HG02970 (cell line): ENCODE measurements around the gene BCL7C.
A peak's percentile ranks its signal among the peaks of the same experiment; 100 is the strongest.
"Not testable (repeated sequence)": the region's sequence is repeated elsewhere in the genome, so short reads cannot be mapped to it uniquely, and the experiment has no call there.

ENCODE experiments used
- ATAC-seq: cut with Tn5 transposase; IDR thresholded peaks from one replicate; pipeline ENCODE4 v1.9.1; 2021; ENCODE audit warnings: mild to moderate bottlenecking, moderate library complexity, moderate number of reproducible peaks; ENCODE audit not compliant: unreplicated experiment, low FRiP score

Gene BCL7C

DNA sequence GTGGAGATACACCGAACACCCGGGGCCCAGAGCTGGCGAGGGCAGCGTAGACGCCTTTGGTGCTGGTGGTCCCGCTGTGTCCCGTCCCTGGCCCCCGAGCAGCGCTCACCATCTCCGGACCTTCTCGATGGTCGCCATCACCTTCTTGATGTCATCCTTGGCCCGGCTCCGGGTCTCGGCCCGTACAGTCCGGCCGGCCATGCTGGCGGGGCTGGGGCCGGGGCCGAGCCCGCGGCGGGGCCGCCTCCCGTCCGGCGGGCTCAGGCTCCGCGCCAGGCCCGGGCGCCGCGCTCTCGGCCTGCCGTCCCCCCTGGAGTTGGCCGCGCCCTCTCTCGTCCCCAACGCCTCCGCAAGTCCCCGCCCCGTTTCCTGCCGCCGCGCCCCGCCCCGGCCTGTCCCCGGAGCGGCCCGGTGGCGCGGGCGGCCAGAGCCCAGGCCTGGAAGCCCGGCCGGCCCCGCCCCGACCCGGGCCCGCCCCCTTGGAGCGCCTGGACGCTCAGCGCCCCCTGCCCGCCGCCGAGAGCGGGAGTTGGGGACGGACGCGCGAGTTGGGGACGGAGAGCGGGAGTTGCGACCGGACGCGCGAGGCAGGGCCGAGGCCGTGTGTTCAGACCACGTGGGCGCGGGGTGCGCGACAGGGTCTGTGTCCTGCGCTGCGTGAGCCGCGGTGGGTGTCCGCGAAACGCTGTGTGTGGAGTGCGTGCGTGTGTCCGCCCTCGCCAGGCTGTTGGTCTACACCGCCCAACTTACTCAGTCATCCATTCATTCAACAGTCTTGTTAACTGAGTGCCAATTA is at the start of gene BCL7C:
BCL7C (minus strand) TSS at position 334 of the 796 bp plus-strand sequence; CDS start at position 201, 133 bp downstream.
- peak; percentile 72 for ATAC-seq

DNA sequence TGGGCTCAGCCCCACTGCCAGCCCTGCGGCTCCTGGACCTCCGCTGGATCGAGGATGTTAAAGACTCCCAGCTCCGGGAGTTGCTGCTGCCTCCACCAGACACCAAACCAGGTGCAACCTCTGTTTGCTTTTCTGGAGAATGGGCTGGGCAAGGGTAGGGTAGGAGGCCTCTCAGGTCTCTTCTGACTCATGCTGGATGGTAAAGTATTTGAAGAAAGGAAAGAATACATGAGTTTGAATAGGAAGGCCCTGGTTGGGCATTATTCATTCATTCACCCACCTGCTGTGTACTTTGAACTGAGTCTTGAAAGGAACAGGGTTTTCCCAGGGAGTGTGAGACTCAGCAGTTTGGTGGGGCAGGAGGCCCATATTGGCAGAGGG is 48.5 kb upstream of the BCL7C start:
- ATAC-seq = no peak

DNA sequence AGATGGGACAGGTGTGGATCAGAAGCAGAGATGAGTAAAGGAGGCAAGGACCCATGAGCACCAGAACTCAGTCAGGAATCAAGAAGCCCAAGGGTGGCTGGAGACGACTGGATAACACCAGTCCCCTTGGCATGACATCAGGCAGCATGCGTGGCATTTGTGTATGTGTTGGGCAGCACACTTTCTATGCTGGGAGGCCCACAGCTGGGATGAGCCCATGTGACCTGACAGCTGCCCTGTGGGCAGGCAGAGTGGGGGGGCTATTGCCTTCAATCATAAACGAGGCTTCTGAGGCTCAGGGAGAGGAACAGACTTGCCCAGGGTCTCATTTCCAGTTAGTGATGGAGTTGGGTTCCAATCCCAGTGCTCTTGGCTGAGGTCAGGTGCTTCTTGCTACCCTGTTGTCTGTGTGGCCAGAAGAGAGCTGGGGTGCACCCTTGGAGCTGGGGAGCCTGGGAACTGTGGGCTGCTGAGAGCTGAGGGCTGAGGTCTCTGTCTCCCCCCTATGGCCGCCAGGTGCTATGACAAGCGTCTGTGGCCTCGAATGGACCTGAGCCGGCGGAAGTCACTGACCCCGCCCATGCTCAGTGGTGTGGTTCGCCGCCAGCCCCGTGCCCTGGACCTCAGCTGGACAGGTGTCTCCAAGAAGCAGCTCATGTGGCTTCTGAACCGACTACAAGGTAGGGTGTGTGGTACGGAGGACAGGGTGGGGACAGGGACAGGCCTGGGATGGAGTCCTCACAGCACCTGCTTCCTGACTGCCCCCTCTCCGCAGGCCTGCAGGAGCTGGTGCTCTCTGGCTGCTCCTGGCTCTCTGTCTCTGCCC is 47.9 kb upstream of the BCL7C start:
- ATAC-seq = no peak

DNA sequence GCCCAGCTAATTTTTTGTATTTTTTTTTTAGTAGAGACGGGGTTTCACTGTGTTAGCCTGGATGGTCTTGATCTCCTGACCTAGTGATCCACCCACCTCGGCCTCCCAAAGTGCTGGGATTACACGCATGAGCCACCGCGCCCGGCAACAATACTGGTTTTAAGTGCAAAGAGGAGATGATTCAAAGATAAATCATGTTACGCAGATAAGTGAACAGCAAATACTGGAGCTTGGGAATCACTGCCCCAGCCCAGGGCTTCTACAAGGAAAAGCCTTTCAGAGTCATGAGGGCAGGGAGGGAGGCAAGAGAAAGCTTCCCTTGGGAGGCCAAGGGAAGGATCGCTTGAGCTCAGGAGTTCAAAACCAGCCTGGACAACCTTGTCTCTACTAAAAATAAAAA is 45.7 kb upstream of the BCL7C start:
- not testable (repeated sequence) for ATAC-seq

DNA sequence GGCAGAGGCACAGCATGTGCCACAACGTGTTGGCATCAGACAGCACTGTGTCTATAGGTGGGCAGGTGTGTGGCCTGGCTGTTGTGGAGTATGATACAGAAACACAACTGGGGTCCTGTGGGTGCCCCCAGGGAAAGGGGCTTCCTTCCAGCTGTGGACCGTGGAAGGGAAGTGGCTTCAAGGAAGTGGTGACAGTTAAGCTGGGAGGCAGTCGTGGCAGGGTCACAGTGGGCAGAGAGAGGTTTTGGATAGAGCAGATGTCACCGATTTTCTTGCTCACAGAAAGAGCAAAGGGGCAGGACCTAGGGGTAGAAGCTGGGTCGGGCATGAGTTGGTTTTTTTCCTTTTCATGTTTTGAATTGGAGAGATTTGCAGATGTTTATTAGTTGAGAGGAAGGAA is 43.8 kb upstream of the BCL7C start:
- ATAC-seq = no peak

DNA sequence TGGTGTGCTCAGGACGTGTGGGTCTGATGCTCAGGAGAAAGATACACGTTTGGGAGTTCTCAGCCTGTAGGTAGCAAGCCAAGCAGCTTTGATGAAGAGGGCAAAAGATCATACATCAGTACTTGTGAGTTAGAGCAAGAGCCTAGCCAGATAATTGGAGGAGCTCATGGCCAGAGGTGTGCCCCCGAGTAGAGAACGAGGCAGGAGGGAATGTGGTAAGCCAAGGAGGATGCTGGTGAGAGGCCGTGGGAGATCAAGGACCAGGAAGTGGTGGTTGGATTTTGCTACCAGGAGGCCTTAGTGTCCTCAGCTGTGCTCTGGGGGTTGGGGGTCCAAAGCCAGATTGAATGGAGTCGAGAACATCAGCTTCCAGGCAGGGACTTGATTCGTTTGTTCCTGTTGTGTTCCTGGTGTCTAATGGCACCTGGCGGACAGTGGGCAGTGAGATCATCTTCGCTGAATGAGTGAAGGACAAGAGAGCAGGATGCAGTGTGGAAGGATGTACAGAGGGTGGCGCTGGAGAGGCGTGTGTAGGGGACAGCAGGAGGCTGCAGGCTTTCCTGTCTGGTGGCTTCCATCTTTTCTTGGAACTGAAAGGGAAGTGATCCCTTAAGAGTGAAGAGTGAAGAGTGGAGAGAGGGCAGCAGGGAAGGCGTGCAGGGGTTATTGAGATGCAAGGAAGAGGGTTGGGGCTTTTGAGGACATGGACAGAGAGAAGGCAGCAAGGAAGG is 41.1 kb upstream of the BCL7C start:
- ATAC-seq = no peak

DNA sequence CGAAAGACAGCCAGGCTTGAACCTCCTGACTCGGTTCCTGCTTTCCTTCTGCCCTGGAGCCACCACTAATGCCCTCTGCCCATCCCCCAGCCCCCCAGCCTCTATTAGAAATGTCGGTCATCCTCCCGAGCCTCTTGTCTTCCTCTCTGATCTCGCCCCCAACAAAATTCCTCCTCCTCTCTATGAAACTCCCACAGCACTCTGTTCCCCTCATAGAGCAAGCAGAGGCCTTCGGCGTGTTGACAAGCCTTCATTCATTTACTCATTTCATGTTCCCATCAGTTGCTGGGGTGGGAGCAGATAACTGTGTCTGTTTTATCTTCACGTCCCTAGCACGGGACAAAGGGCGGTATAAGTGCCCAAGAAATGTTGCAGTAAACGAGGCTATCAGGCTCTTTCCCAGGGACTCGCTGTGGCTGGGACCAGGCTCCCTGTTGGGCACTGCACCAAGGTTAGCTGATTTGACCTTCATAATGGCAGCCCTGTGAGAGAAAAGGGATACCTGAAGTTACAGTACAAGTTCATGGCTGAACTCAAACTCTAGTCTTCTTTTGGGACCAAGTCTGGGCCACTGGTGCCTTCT is 37.3 kb upstream of the BCL7C start:
- ATAC-seq = no peak

DNA sequence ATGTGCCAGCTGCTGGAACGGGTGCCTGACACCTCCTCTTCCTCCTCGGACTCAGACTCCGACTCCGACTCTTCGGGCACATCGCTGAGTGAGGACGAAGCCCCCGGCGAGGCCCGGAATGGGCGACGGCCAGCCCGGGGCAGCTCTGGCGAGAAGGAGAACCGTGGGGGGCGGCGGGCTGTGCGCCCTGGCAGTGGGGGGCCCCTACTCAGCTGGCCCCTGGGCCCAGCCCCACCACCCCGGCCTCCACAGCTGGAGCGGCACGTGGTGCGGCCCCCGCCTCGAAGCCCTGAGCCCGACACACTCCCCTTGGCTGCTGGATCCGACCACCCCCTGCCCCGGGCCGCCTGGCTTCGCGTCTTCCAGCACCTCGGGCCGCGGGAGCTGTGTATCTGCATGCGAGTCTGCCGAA is 36.3 kb upstream of the BCL7C start:
- ATAC-seq = no peak

DNA sequence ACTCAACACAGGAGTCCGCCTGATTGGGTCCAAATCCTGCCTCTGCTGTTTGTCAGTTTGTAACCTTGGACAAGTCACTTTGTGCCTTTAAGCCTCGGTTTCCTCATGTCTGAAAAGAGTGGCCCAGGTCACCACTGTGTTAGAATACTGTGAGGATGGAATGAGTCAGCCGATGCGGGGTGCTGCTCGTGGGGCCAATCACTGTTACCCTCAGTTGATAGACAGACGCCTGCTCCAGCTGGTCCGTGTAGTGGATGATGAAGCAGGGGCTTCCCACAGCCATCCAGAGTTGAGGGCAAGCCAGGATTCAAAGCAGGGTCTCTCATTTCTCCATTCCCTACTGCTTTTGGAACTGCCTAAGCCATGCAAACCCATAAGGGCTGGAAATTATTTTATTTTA is 35.3 kb upstream of the BCL7C start:
- ATAC-seq = no peak

DNA sequence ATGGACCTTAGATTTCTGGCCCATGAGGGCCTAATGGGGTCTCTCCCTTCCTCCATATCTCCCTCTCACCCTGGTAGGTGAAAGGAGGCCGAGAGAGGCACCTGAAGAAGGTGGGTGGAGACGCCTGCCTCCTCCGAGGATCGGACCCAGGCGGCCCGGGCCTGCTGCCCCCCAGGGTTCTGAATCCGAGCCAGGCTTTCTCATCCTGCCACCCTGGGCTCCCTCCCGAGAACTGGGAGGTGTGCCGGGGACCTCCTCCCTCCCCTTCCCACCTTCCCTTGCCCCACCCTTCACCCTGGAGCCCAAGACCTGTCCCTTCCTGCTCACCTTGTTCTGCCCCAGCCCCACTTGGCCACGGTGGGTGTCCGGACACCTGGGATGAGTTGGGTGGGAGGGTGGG is 34.5 kb upstream of the BCL7C start:
- no peak for ATAC-seq

DNA sequence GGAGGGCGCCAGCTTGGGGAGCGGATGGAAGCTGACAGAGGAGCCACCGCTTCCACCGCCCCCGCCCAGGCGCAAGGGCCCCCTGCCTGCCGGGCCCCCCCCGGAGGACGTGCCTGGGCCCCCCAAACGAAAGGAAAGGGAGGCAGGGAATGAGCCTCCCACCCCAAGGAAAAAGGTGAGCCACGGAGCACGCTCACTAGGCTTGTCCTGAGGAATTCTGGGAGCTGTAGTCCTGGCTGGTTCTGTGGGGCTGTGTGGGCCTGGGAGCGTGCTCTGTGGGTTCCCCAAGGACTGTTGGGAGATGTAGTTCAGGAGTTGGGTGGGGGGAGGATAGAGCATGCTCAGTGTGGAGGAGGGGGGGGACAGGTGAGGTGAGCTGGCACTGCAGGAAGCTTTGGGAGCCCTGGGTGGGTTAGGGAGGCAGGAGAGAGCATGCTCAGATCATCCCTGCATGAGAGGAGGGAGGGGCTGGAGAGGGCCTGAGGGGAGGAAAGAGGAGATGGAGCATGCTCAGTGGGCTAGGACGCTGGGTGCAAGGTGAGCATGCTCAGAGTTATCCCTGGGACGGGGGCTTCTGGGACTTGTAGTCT is 34.0 kb upstream of the BCL7C start:
- ATAC-seq = no peak

DNA sequence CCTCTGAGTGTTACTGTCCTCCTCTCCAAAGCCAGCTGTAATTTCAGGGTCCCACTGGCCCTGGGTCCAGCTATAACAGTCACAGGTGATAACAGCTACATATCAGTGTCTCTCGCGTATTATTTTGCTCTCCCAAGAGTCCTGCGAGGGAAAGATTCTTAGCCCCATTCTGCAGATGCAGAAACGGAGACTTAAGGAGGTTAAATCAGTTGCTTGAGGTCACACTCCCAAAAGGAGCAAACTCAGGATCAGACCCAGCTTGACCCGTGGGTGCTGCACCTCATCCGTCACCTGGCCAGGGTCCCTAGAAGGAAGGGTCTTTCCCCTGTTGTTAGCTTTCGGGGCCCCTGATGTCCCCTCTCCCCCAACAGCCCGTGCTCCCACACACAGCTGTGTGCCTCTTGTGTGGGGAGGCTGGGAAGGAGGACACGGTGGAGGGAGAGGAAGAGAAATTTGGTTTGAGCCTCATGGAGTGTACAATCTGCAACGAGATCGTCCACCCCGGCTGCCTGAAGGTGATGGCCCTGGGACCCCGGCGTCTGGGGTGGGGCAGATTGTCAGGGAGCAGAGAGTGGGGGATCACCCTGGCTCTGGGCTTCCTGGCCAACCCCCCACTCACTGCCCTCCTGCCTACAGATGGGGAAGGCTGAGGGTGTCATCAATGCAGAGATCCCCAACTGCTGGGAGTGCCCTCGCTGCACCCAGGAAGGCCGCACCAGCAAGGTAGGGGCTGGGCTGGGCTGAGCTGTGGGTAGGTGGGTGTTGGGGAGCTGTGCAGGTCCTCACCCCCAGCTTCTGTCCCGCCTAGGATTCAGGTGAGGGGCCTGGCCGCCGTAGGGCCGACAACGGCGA is 33.3 kb upstream of the BCL7C start:
- ATAC-seq = no peak

DNA sequence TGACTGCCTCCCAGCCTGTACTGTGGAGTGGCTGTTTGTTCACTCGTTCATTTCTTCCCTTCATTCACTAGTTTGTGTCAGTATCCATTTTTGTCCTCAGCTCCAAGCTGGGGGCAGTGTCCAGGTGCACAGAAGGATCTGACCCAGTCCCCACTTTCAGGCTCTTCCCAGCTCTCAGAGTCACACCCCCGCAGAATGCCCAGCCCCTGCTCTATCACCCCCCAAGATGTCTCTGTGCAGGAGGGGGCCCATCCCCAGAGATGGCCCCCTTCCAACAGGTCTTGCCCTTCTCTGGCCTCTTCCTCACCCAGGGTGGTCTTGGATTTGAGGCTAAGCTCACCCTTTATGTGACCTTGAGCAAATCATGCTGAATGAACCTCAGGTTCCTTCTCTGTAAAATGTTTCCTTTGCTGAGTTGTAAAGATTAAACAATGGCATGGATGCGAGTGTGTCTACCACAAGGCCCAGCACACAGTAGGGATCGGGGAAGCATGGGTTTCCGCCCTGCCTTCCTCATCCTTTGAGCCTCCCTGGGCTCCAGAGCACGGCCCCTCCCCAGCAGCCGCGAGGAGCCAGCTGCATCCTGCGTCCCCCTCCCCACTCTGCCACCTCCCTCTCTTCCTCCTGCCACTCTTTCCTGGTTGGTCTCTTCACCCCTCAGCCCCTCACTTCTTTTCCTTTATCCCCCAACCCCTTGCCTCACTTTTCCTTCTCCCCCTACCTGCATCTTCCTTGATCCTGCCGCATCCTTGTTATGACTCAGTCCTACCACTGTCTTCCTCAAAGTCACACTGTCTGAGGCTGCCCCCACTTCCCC is 32.3 kb upstream of the BCL7C start:
- no peak for ATAC-seq

DNA sequence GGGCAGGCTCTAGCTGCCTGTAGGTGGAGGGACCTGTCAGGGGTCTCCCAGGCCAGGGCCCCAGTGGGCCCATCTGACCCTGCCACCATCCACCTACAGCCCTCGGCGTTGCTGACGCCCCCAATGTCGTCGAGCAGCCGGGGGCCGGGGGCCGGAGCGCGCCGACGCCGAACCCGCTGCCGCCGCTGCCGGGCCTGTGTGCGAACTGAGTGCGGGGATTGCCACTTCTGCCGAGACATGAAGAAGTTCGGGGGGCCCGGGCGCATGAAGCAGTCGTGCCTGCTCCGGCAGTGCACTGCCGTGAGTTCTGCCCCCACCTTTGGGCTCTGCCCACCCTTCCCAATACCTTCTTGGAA is 31.7 kb upstream of the BCL7C start:
- ATAC-seq = no peak

DNA sequence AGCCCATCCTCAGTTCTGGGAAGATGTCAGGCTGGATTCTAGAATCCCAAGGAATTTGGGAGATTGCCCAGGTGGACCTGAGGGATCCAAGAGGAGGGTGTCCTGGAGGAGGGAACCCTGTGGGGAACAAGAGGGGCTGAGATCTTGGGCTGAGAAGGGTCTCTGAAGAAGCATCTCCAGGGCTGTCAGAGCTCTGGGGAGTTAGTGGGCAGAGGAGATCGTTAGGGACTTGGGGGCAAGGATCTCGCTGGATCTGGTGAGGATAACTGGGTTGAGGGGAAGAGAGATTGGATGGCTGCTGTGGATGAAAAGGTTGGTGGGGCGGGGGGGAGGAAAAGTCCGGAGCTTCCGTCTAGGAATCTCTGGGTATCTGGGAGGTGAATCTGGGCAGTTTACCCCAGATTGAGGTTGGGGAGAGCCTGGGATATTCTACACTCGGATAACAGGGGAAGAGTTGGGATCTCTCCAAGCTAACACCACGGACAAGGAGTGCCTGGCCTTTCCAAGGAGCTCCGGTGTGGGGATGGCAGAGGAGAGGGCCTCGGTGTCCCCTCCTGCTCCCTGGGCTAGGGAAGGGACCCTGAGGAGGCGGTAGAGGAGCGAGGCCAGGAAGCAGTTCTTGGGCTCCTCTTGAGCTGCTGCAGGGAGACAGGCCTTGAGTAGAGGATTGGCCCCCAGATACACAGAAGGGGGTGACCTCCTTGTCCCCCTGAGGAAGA is 31.2 kb upstream of the BCL7C start:
- no peak for ATAC-seq

DNA sequence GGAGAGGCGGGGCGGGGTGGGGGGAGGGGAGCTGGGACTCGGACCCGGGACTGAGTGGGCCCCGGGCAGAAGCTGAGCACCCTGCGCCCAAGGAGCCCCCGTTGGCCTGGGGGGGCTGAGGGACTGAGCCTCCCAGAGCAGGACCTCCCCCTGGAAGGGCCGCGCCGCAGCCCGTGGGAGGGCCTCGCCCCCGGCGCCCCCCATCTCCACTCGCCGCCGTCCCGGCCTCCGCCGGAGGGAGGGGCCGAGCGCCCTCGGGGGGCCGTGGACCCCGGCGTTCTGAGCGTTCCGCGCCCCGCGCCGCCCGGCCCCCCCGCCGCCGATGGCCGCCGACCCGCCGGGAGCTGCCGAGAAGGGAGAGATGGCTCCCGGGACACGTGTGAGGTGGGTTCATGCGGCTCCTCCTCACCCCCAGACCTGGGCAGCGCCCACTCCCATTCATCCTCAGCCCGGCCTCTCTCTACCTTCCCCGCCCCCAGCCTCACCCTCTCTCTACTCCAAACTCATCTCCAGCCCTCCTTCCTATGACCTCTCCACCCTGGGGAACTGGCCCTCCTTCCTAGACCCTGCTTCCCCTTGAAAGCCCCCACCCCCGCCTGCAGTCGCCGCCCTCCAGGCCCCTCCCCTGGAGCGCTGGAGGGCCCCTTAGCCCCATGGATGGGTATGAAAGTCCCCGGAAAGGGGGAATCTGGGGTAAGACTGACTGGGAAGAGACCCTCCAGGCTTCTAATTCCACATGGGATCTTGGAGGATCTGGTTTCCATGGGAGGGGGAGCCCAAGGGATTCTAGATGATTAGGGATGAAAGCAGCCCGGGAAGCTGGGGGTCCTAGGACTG is 30.4 kb upstream of the BCL7C start:
- ATAC-seq = no peak

DNA sequence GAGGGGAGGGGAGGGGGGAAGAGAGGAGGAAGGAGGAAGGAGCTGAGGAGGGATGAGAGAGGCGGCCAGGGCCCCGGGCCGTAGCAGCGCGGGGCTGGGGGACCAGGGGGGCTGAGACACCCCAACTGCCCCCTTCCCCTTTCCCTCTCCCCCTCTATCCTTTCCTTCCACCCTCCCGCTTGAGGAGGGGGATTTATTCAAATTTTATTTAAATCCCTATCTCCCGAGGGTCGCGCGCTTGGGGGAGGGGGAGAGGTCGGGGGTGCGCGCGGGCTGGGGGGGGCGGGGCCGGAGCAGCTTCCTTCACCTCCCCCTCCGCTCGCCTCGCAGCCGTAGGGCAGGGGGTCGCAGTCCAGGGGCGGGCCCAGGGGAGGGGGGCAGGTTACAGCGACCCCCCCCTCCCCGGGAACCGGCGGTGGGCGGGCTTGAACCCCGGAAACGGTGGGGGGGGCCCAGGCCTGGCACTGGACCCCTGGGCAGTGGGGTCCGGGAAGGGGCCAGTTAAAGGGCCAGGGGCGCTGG is 29.7 kb upstream of the BCL7C start, which contains the start of gene FBXL19:
FBXL19 (plus strand) TSS at position 19 of the 522 bp plus-strand sequence. CDS start 2,183 bp downstream, outside the sequence.
- ATAC-seq = no peak
